NB4 (cell line): Measurements from ENCODE around the gene HS3ST5.
"Not testable (repeated sequence)": the region's sequence is repeated elsewhere in the genome, so short reads cannot be mapped to it uniquely, and the experiment has no call there.

Experiments
- DNase-seq: peaks from one replicate; pipeline ENCODE4 v3.0.0; 2010; ENCODE audit warnings: low read depth
- H3K4me3 ChIP-seq: one replicate; pipeline ENCODE4 v1.5.1; 2011; ENCODE audit warnings: mild to moderate bottlenecking, low read depth, low read length, moderate library complexity
- MYC ChIP-seq: IDR thresholded peaks from 2 replicates; pipeline ENCODE4 v1.6.1; 2011; ENCODE audit warnings: low read depth, low read length
- POLR2A ChIP-seq: IDR thresholded peaks from 2 replicates; pipeline ENCODE4 v1.6.1; 2011; ENCODE audit warnings: mild to moderate bottlenecking; ENCODE audit not compliant: insufficient read length; ENCODE audit errors: extremely low read depth
- TF ChIP-seq, protein P1 (sequence below): IDR thresholded peaks from 2 replicates; pipeline ENCODE4 v1.6.1; 2011; ENCODE audit warnings: low read depth, low read length
- TF ChIP-seq, protein P2 (sequence below): IDR thresholded peaks from one replicate; pipeline ENCODE4 v1.5.1; 2012; ENCODE audit warnings: low read depth, low read length

Gene HS3ST5

DNA sequence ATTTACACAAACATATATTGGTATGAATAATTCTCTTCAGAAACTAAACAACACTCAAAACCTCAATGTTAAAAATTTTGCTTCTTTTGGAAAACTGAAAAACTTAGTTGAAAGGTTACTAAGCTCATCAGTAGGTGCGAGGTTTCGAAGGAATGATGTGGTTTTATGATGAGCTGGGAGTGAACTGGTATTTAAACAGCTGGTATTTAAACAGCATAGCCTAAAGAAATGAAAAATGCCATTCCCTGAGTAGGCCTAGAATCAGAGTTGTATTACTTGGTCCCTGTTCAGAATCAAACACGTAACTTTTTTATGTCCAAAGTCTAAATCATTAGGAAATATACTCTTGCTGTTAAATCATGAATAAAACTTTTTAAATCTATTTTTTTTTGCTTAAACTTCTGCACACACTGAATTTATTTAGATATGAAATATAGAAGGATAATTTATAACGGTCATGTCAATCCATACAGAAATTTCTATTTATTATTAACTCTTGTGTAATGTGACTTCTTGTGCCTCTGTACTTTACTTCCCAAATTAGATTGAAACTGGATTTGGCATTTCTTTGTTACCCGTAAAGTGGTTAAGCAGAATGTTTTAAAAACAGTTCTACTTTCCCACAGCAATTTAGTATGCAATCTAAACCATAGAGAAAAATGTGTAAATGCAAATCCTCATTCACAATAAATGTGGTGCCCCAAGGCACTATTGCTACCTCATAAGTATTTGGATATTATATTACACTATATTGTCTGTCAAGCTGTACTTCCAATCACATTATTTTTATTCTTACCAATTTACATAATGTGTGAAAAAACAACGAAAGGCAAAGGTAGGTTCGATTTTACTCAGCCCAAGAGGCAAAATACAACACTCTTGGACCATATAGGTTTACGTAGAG, 124.1 kb downstream of the HS3ST5 start:
- no peak for DNase-seq
- H3K4me3 ChIP-seq: no peak overlapping the region
- TF ChIP-seq, protein P1, sequence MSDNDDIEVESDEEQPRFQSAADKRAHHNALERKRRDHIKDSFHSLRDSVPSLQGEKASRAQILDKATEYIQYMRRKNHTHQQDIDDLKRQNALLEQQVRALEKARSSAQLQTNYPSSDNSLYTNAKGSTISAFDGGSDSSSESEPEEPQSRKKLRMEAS: no peak
- no peak for TF ChIP-seq MYC
- TF ChIP-seq POLR2A: no peak
- TF ChIP-seq, protein P2, sequence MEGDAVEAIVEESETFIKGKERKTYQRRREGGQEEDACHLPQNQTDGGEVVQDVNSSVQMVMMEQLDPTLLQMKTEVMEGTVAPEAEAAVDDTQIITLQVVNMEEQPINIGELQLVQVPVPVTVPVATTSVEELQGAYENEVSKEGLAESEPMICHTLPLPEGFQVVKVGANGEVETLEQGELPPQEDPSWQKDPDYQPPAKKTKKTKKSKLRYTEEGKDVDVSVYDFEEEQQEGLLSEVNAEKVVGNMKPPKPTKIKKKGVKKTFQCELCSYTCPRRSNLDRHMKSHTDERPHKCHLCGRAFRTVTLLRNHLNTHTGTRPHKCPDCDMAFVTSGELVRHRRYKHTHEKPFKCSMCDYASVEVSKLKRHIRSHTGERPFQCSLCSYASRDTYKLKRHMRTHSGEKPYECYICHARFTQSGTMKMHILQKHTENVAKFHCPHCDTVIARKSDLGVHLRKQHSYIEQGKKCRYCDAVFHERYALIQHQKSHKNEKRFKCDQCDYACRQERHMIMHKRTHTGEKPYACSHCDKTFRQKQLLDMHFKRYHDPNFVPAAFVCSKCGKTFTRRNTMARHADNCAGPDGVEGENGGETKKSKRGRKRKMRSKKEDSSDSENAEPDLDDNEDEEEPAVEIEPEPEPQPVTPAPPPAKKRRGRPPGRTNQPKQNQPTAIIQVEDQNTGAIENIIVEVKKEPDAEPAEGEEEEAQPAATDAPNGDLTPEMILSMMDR: no peak

DNA sequence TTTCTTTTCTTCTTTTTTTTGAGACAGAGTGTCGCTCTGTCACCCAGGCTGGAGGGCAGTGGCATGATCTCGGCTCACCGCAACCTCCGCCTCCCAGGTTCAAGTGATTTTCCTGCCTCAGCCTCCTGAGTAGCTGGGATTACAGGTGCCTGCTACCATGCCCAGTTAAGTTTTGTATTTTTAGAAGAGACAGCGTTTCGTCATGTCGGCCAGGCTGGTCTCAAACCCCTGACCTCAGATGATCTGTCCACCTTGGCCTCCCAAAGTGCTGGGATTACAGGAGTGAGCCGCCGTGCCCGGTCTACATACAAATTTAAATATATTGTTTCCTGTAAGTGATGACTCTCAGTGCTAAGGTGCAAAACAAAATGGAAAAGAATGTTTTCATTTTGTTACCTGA, 124.8 kb downstream of the HS3ST5 start:
- not testable (repeated sequence) for H3K4me3 ChIP-seq, DNase-seq

DNA sequence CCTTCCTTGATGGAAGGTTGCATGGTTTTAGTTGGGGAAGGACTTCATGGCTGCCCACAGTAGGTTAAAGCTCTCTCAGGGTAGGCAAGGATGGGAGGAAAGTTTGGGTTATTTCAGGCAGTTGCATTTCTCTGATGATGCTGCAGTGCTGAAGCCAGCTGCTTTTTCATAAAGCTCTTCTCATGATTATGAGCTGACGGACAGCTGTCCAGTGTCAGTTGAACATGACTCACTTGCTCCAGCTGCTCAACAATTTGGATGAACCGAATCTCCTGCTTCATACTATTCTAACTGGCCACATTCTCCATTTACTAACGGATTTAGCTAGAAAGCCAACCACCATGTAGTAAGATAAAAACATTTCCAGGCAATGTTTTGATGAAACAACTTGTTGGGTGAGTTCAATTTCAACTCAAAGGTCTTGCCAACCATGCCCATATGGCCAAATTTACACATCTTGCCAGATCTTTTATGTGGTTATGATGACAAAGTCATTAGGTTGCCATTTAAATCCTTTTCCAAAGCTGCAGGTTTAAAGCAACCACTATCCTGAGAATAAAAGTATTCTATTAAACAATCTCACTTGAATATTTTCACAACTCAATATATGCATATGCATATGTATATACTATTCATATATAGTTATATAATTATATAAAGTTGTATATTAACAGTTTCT, 125.9 kb downstream of the HS3ST5 start:
- no peak for TF ChIP-seq MYC
- TF ChIP-seq, protein P2: no peak
- TF ChIP-seq, protein P1: no peak
- TF ChIP-seq POLR2A: no peak
- DNase-seq: no peak
- H3K4me3 ChIP-seq: no peak overlapping the region

DNA sequence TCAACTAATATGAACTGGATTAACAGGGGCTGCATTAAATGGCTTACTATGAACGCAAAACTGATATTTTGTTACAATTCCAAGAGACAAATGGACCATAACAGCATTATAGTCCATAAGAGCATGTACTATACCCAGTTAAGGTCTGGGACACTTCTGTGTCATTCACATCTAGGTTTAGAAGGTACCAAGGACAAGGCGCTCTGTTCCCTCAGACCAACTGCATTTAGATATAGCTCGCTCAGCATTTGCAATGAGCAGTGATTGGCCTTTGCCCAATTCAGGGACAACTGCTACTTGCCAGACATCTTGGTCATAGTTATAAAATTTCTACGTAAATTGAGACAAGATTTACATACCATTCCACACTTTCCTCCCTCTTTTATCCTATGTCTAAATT, 132.4 kb downstream of the HS3ST5 start:
- no peak for DNase-seq
- H3K4me3 ChIP-seq: no peak overlapping the region
- TF ChIP-seq, protein P2: no peak
- TF ChIP-seq MYC: no peak
- TF ChIP-seq, protein P1: no peak
- TF ChIP-seq POLR2A: no peak

DNA sequence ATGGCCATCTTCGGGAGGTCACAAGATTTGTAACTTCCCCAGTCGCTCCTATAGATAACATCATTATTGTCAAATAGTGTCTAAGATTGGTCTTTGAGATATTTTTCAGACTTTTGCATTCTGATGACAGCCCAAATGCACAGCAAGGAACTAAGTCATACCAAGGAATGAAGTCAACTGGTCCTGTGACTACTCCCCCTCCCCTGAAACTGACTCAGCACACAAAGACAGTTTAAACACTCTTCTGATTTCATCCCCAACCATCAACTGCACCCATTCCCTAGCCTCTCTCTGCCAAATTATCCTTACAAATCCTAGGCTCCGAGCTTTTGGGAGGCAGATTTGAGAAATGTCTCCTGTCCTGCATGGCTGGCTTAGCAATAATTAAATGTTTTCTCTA, 139.4 kb downstream of the HS3ST5 start:
- TF ChIP-seq, protein P2: no peak
- TF ChIP-seq MYC (no peak), POLR2A (no peak)
- TF ChIP-seq, protein P1: no peak
- no peak overlapping the region for H3K4me3 ChIP-seq

DNA sequence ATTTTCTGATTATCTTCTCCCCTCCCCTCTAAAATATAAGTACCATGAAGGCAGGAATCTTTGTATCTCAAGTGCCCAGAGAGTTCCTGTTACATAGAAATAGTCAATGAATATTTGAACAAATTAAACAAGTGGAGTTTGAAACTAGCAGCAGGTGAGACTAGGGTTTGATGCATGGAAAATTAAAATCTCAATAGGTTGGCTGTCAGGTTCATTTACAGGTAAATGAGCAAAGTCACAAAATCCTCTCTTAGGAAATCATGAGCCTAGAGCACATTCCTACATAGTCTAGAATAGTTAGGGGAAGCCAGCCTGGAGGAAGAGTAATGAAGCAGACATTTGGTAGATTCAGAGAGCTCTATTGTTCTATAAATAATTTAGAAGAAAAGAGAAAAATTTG, 140.4 kb downstream of the HS3ST5 start:
- no peak for DNase-seq
- TF ChIP-seq, protein P1: no peak
- TF ChIP-seq POLR2A (no peak), MYC (no peak)
- TF ChIP-seq, protein P2: no peak
- H3K4me3 ChIP-seq: no peak overlapping the region

More for the DNA sequence above, 139.4 kb downstream of the HS3ST5 start:
- no peak for DNase-seq
